GM19240 (cell line): ENCODE results near the gene MYOZ3.

Experiments
- DNase-seq: peaks from one replicate; pipeline ENCODE4 v3.0.0; 2011; ENCODE audit warnings: low spot score; ENCODE audit not compliant: insufficient read length

MYOZ3 gene

GRCh38 chr5:150700246-150700593 is 39.2 kb downstream of the MYOZ3 start:
- no peak for DNase-seq

GRCh38 chr5:150700594-150701377 is 39.7 kb downstream of the MYOZ3 start, which contains the start of gene RBM22:
TSS of gene RBM22 (minus strand) at chr5:150701062. CDS start at chr5:150700985, 77 bp downstream.
- peak; percentile 71 for DNase-seq

GRCh38 chr5:150703762-150704161 is 42.7 kb downstream of the MYOZ3 start:
- no peak for DNase-seq

- DNase-seq, result no peak
These were observed 45.8 kb downstream of the MYOZ3 start for GRCh38 chr5:150706776-150707390.

GRCh38 chr5:150710165-150710564 is 49.1 kb downstream of the MYOZ3 start:
- no peak for DNase-seq

- DNase-seq, result no peak
These were observed 62.8 kb downstream of the MYOZ3 start for GRCh38 chr5:150723845-150724244.
